Prostate gland (tissue), 2 donors: ENCODE measurements around the gene SORBS2. TPM values are rescaled to one million over a fixed set of nuclear protein-coding genes. Genes with fewer than 3 reads are reported as not detected.

Experiments used
- DNase-seq: peaks from one replicate; pipeline ENCODE4 v3.0.0-alpha.2; 2019; ENCODE audit warnings: low spot score
- H3K27ac ChIP-seq, 2 donors: fragments of 200-600 bp; sonication (generic); 2 replicates each; pipeline ENCODE4 v1.5.1; 2017 to 2019
- H3K27me3 ChIP-seq: fragments of 200-600 bp; sonication (generic); replicated peaks from 2 replicates; pipeline ENCODE4 v1.5.1; 2019; ENCODE audit not compliant: insufficient read depth
- H3K36me3 ChIP-seq, 2 donors: fragments of 200-600 bp; sonication (generic); 1 replicate in 1 of 2; 2 replicates in 1 of 2; pipeline versions ENCODE4 v1.5.1 to v1.8.1; 2017 to 2019
- H3K4me1 ChIP-seq: fragments of 200-600 bp; sonication (generic); replicated peaks from 2 replicates; pipeline ENCODE4 v1.5.1; 2019
- H3K4me3 ChIP-seq, 2 donors: fragments of 200-600 bp; sonication (generic); 2 replicates each; pipeline ENCODE4 v1.5.1; 2017 to 2019
- H3K9me3 ChIP-seq: fragments of 200-600 bp; sonication (generic); 2 replicates; pipeline ENCODE4 v1.5.1; 2017
- POLR2A ChIP-seq: fragments of 450-650 bp; IDR thresholded peaks from one replicate; pipeline ENCODE4 v1.6.1; 2016; ENCODE audit warnings: antibody characterized with exemption, mild to moderate bottlenecking
- POLR2AphosphoS5 ChIP-seq: sonication (generic); formaldehyde crosslinking; IDR thresholded peaks from one replicate; pipeline ENCODE4 v1.6.1; 2017; ENCODE audit warnings: antibody characterized with exemption
- WGBS: methylation state at CpG from one replicate; pipeline ENCODE4 v1.1.5; 2018; 5-methylcytosine and 5-hydroxymethylcytosine counted together
- intact Hi-C: fragments of 100-400 bp; cut with DNase I; formaldehyde crosslinking; loops from one replicate; pipeline ENCODE4 v1.14.2; 2022
- total RNA-seq, 2 donors: library from RNA; depleted of rRNA; stranded (reverse); fragments of >200 nt; gene quantifications; one replicate each; pipeline ENCODE4 v1.1.0, GENCODE V29; 2016
- TF ChIP-seq, protein P1 (sequence below), 4 experiments: fragments of 200-600 bp in 2 of 4; fragments of 450-650 bp in 2 of 4; sonication (generic) in 2 of 4; IDR thresholded peaks; 1 replicate in 3 of 4; 2 replicates in 1 of 4; pipeline ENCODE4 v1.5.1; 2016 to 2019; ENCODE audit warnings: antibody characterized with exemption in 4 of 4, mild to moderate bottlenecking in 2 of 4, moderate library complexity in 2 of 4

Gene SORBS2
- total RNA-seq, 2 donors from 2014 or later, result 175 to 242 TPM

DNA sequence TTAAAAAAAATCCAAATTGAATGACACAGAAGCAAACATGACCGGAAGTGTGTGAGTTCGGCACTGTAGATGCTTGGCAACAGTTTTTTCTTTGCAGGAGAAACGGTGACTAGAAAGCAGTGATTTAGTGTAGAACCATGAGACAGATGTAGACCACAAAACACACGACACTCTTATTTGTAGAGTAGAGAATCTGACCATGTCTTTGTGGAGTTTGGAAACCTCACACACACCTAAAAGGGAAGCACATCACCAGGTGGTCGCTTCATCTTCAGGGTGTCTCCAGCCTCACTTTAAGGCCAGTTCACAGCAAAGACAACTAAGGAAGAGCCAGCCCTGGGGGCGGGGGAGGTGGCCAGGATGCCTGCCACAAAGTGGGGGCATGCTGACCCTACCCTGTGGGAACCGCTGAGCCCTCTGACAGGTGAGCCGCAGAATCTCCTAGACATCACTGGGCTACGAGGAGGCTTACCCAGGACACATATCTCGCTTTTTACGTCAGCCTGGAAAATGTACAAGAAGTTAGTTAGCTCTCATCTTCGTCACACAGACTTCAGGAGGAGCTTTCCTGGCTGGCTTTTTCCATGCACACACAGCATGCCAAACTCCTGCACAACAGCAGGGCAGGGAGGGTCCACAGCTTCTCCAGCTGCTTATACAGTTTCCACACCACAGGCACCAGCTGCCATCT is 212.3 kb downstream of the SORBS2 start:
- Histone ChIP-seq H3K9me3 (no peaks in the 10 kb centered on the region), H3K27me3 (no peaks in the 10 kb centered on the region), H3K4me1 (no peaks in the 10 kb centered on the region), H3K4me3 (no peak overlapping the region), H3K36me3 (no peaks in the 10 kb centered on the region), H3K27ac (no peak overlapping the region)
- DNase-seq, result no peak
- WGBS, result 86% methylated on average over 11 of the region's 12 CpGs
- intact Hi-C loops, result loop anchor here (10.0 kb wide), 1 partner anchor 205 kb away; the partner anchor contains the start of genes ANKRD37 and LRP2BP
- no peak for TF ChIP-seq POLR2AphosphoS5
- TF ChIP-seq POLR2A, result no peak
- TF ChIP-seq, protein P1, sequence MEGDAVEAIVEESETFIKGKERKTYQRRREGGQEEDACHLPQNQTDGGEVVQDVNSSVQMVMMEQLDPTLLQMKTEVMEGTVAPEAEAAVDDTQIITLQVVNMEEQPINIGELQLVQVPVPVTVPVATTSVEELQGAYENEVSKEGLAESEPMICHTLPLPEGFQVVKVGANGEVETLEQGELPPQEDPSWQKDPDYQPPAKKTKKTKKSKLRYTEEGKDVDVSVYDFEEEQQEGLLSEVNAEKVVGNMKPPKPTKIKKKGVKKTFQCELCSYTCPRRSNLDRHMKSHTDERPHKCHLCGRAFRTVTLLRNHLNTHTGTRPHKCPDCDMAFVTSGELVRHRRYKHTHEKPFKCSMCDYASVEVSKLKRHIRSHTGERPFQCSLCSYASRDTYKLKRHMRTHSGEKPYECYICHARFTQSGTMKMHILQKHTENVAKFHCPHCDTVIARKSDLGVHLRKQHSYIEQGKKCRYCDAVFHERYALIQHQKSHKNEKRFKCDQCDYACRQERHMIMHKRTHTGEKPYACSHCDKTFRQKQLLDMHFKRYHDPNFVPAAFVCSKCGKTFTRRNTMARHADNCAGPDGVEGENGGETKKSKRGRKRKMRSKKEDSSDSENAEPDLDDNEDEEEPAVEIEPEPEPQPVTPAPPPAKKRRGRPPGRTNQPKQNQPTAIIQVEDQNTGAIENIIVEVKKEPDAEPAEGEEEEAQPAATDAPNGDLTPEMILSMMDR (IDR thresholded peaks at IDR 0.05), result no peak

DNA sequence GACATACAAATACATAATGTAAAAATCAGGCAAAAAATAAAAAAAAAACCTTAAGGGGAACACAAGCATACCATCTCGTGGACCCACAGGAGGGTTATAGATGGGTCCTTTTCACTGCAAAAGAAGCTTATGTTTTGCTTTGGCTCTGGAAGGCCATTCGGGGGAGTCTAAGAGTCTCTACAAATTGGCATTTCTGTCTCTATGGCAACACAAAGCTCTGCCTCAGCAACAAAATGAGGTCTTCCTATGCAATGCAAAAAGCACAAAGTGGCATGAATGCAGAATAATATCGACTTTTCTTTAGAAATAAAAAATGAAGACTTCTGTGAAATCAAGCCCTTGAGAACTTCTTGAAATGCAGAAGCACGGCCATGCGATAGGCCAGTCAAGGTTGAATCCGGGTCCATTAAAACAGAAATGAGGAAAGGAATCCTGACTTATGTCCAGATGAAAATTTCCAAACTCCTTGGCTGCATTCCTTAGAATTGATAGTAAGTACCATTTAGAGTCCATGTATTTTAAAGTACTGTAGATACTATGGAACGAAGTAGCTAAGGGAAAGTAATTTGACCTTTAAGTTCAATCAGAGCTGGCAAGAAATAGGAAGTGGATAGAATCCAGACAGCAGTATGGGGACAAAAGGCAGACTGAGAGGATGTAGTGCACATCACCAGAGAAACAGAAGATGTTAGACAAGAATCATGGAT is 213.0 kb downstream of the SORBS2 start:
- Histone ChIP-seq H3K4me1 (no peaks in the 10 kb centered on the region), H3K4me3 (no peak overlapping the region), H3K27me3 (no peaks in the 10 kb centered on the region), H3K27ac (no peak overlapping the region), H3K36me3 (no peaks in the 10 kb centered on the region), H3K9me3 (no peaks in the 10 kb centered on the region)
- TF ChIP-seq, protein P1 (IDR thresholded peaks at IDR 0.05), result no peak
- TF ChIP-seq POLR2AphosphoS5, result no peak
- TF ChIP-seq POLR2A, result no peak
- intact Hi-C loops, result loop anchor here (1.0 to 10.0 kb wide), 2 partner anchors 128 to 204 kb away; partner anchors contain the start of genes ANKRD37, CCDC110 and LRP2BP
- no peak for DNase-seq
- 79% methylated on average over 7 of the region's 7 CpGs for WGBS

DNA sequence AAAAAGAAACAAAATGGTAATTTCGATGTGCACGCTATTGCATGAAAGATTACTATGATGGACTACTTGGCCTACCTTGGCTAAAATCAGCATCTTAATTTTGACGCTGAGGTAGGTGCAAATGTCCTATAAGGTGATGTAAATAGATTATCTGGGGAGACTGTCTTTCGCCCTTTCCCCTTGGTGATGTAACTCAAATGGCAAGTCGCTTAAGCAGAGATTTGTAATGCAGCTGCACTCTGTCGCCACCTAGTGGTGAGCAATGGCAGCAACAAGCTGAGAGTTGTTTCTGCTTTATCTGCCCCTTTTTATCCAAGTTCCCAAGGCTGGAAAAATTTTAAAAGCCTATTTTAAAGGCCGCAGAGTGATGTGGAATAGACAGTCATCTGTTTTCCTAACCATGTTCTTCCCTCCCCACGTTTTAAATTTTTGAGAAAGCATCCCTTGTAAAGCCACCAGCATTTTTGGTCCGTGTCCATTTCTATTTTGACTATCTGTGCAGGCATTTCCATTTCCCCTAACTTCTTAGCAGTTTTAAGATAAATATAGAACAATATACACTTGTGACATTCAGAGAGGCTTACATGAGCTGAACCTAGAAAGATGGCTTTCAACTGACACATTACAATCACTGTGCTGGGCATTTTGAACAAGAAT is 214.3 kb downstream of the SORBS2 start:
- 36% methylated on average over 9 of the region's 9 CpGs for WGBS
- no peak overlapping the region for H3K27ac ChIP-seq
- intact Hi-C loops, result loop anchor here (1.0 to 10.0 kb wide), 2 partner anchors 126 to 203 kb away; partner anchors contain the start of genes ANKRD37, CCDC110 and LRP2BP
- H3K4me3 ChIP-seq, result no peak overlapping the region
- DNase-seq, result peak; percentile 57
- no peaks in the 10 kb centered on the region for H3K4me1 ChIP-seq
- no peaks in the 10 kb centered on the region for H3K27me3 ChIP-seq
- no peaks in the 10 kb centered on the region for H3K9me3 ChIP-seq
- H3K36me3 ChIP-seq, result no peaks in the 10 kb centered on the region
- TF ChIP-seq, protein P1 (IDR thresholded peaks at IDR 0.05), result peak; percentile 93 to 98 (median 96)
- TF ChIP-seq POLR2AphosphoS5 (peak; percentile 58), POLR2A (no peak)

DNA sequence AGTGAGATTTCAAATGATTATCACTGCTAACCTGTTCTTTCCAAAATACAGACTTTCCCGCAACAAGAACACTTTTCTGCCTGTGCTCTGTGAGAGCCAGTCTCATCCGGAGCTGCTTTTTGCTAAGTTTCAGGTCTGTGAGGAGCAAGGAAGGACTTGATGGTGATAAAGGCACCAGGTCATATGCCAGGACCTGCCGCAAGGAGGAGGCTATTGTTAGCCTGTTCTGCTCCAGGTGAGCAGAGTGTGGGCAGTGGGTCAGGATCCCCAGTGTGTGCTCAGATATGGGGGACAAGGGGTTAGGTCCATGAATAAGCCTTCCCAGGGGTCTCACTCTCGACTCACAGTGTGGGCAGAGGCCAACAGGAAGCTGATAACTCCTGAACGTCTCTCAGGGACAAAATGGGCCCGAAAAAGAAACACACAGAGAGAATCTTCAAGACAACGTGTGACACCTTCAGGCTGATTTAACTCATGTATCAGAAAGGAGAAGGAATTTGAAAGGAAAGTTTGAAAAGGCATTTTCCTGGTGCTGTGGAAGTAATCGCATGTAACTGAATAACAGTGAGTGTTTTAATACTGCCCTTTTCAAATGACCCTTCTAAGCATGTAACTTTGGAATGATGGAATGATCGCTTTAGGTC is 219.0 kb downstream of the SORBS2 start:
- TF ChIP-seq POLR2A (no peak), POLR2AphosphoS5 (no peak)
- TF ChIP-seq, protein P1 (IDR thresholded peaks at IDR 0.05), result peak in 1 of 4 experiments; percentile 13
- H3K4me1 ChIP-seq, result no peaks in the 10 kb centered on the region
- no peak overlapping the region for H3K4me3 ChIP-seq
- H3K27me3 ChIP-seq, result no peaks in the 10 kb centered on the region
- H3K9me3 ChIP-seq, result no peaks in the 10 kb centered on the region
- peak overlapping the region; percentile 9 to 46 for H3K27ac ChIP-seq
- intact Hi-C loops, result loop anchor here (2.0 to 10.0 kb wide), 4 partner anchors 56 to 386 kb away; partner anchors contain the start of genes ANKRD37, CCDC110, LRP2BP and PDLIM3
- H3K36me3 ChIP-seq, result no peaks in the 10 kb centered on the region
- 62% methylated on average over 9 of the region's 9 CpGs for WGBS
- DNase-seq, result no peak
